Measurements from ENCODE around the gene TSPAN5. TPM values are rescaled to one million over a fixed set of nuclear protein-coding genes. Genes with fewer than 3 reads are reported as not detected.

Gene TSPAN5
- total RNA-seq, 1 donor from 2014 or later, result 61.4 TPM

GRCh38 chr4:98686847-98687246, 28.4 kb upstream of the TSPAN5 start:
- DNase-seq (ENCODE audit: low read depth) (no peak), FAIRE-seq (no peak)
- Mint-ChIP-seq H3K36me3 (ENCODE audit: low read depth, unreplicated experiment) (no peaks in the 10 kb centered on the region), H3K9me3 (ENCODE audit: unreplicated experiment) (no peaks in the 10 kb centered on the region), H3K4me3 (ENCODE audit: unreplicated experiment) (no peak overlapping the region), H3K27ac (ENCODE audit: unreplicated experiment) (no peak overlapping the region), H3K4me1 (ENCODE audit: low read depth, unreplicated experiment) (peaks cover 12% of the 10 kb centered on the region), H3K27me3 (ENCODE audit: low read depth, unreplicated experiment) (no peaks in the 10 kb centered on the region)
- Histone ChIP-seq H2AFZ (ENCODE audit: low read depth, low read length) (no peak overlapping the region), H3K4me2 (ENCODE audit: low read length) (no peak overlapping the region), H4K20me1 (ENCODE audit: insufficient read depth, low read length) (no peaks in the 10 kb centered on the region), H3K4me3 (ENCODE audit: insufficient read depth, low read depth, low read length) (no peak overlapping the region), H3K36me3 (ENCODE audit: insufficient read depth, low read length) (no peaks in the 10 kb centered on the region), H3K4me1 (ENCODE audit: insufficient read depth, low read length) (peaks cover 10% of the 10 kb centered on the region), H3K9me3 (ENCODE audit: insufficient read depth, low read depth, low read length) (no peaks in the 10 kb centered on the region), H3K27ac (ENCODE audit: low read depth, low read length) (no peak overlapping the region), H3K9ac (ENCODE audit: low read length) (no peak overlapping the region), H3K27me3 (ENCODE audit: insufficient read depth, low read length) (no peaks in the 10 kb centered on the region), H3K79me2 (ENCODE audit: insufficient read depth, low read length) (no peaks in the 10 kb centered on the region)
- TF ChIP-seq EZH2 (IDR thresholded peaks at IDR 0.05; ENCODE audit: insufficient read depth, low read length) (no peak), CTCF (IDR thresholded peaks at IDR 0.05; ENCODE audit: insufficient read depth, low read depth, low read length) (no peak)

- Histone ChIP-seq H3K27ac (ENCODE audit: low read depth, low read length) (no peak overlapping the region), H3K4me1 (ENCODE audit: insufficient read depth, low read length) (peaks cover 10% of the 10 kb centered on the region), H2AFZ (ENCODE audit: low read depth, low read length) (no peak overlapping the region), H3K27me3 (ENCODE audit: insufficient read depth, low read length) (no peaks in the 10 kb centered on the region), H3K79me2 (ENCODE audit: insufficient read depth, low read length) (no peaks in the 10 kb centered on the region), H3K4me2 (ENCODE audit: low read length) (no peak overlapping the region), H3K36me3 (ENCODE audit: insufficient read depth, low read length) (no peaks in the 10 kb centered on the region), H3K4me3 (ENCODE audit: insufficient read depth, low read depth, low read length) (no peak overlapping the region), H3K9ac (ENCODE audit: low read length) (no peak overlapping the region), H4K20me1 (ENCODE audit: insufficient read depth, low read length) (no peaks in the 10 kb centered on the region), H3K9me3 (ENCODE audit: insufficient read depth, low read depth, low read length) (no peaks in the 10 kb centered on the region)
- FAIRE-seq (no peak), DNase-seq (ENCODE audit: low read depth) (no peak)
- no peak for TF ChIP-seq CTCF (IDR thresholded peaks at IDR 0.05; ENCODE audit: insufficient read depth, low read depth, low read length)
- no peak for TF ChIP-seq EZH2 (IDR thresholded peaks at IDR 0.05; ENCODE audit: insufficient read depth, low read length)
- Mint-ChIP-seq H3K4me1 (ENCODE audit: low read depth, unreplicated experiment) (peaks cover 12% of the 10 kb centered on the region), H3K36me3 (ENCODE audit: low read depth, unreplicated experiment) (no peaks in the 10 kb centered on the region), H3K27me3 (ENCODE audit: low read depth, unreplicated experiment) (no peaks in the 10 kb centered on the region), H3K9me3 (ENCODE audit: unreplicated experiment) (no peaks in the 10 kb centered on the region), H3K27ac (ENCODE audit: unreplicated experiment) (no peak overlapping the region), H3K4me3 (ENCODE audit: unreplicated experiment) (no peak overlapping the region)
These were observed 27.8 kb upstream of the TSPAN5 start for GRCh38 chr4:98686043-98686707.
